CD4-positive, alpha-beta T cell treated with Interleukin-17A for 1 hour (primary cell): ENCODE data around the gene PAOX.
"Not testable (repeated sequence)": the region's sequence is repeated elsewhere in the genome, so short reads cannot be mapped to it uniquely, and the experiment has no call there.

Experiments
- DNase-seq: peaks from one replicate; pipeline ENCODE4 v3.0.0-alpha.2; 2020

The PAOX gene

DNA sequence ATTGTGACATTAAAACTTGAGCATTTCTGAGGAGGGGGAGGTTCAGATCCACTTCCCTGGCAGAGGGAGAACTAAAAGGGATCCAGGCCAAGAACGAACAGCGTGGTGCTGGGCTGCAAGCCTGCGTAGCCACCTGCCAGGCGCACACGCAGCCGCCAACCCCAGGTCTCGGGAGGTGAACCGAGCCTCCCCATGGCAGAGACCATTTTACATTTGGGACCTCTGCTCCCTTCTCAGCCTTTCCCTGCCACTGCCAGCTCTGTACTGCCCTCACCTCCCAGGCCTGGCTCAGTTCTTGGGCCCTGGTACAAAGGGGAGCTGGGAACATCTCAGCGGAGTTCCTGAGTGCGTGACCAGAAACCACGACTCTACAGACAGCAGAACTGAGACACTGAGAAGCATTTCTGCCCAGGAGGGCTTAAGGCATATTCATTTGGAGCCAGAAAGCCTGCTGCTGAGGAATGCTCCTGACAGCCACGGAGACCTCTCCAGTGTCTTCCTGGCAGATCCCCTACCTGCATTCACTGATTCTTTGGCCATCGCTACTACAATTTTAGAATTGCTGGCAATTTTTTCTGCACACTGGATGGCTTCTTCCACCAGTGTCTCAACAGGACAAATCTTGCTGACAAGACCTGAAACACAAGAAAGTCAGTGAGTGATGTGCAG is 13.5 kb upstream of the PAOX start:
- DNase-seq = no peak

DNA sequence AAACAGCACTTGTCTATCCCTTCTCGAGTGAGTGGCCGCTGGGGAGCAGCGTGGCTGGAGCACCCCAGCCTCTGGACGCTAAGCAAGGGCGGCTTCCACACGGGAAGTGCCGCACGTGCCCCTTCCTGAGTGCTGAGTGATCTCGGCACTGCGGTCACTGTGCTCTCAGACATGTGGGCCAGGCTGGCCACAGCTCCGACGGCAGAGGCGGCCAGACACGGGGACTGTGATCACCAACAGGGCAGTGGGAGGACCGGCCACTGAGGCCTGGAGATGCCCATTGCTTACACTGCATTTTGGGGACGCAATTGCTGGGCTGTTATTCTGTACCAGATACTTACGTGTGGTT is 13.0 kb upstream of the PAOX start:
- DNase-seq = no peak

DNA sequence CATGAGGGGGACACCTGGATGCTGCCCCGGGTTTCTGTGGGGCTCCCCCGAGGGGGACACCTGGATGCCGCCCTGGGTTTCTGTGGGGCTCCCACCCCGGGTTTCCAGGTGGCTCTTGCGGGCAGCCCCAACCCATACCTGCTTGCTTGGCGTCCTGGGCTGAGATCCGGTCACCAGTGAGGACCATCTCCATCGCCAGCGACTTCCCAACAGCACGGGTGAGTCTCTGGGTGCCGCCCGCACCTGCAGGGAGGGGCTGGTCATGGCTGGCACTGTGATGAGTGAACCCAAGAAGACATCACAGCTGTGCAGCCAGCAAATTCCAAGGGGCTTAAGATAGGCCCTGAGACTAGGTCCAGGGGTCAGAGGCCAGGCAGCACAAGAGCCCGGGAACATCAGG is 12.3 kb upstream of the PAOX start:
- DNase-seq = no peak

DNA sequence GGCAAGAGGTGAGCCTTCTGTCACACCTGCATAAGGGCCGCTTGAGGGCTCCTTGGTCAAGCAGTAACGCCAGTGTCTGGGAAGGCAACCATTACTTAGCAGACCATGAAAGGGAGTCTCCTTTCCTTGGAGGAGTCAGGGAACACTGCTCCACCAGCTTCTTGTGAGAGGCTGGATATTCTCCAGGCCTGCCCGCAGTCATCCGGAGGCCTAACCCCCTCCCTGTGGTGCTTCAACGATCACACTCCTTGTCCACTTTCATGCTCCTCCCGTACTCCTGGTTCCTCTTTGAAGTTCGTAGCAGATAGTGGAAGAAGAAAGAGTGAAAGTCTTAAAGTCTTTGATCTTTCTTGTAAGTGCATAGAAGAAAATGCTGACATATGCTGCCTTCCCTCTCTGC is 11.6 kb upstream of the PAOX start:
- DNase-seq = not testable (repeated sequence)

DNA sequence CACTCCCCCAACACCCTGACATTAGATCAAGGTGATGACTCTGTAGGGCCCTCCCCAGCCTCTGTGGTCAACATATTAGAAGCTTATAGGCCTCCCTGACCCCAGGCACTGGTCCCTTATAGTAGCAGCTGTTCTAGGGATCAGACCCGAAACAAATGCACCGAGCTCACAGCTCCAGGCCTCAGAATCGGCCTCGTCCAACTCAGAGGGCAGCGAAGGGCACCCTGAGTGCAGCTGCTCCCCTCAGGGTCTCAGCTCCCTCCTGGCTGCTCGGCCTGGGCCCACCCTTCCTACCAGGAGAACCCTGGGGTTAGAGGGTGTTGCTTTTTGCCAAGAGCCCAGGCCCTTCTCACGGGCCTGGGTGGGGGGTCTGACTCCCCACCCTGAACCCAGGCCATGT is 10.9 kb upstream of the PAOX start:
- DNase-seq = no peak

DNA sequence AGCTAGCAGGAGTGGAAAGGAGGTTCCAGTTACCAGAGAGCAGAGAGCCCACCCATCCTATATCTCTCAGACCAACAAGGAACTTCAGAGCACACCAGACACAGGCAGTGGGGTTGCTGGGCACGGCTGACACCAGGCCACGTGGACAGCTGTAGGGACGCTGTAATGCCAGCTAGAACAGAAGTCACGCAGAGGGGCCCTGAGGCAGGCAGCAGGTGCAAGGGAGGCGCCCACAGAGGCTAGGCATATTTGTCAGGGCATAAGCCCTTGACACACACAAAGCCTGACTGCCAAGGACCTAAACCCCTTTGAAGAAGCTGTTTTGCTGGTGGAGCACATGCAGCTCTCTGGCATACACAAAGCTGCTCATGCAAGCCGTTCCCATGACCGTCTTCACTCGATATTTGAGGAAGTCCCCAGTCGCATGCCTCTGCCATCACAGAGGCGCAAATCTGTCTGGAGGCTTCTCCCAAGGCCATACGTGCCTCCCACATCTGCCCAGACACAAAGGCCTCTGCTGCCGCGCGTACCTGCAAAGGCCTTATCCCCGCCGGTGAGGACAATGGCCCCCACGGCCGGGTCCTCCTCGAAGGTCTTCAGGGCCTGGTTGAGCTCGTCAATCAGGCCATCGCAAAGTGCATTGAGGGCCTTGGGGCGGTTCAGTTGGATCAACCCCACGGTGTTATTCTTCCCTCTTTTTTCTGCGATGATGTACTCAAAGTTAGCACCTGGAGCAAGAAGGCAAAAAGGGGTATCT is 8.9 kb upstream of the PAOX start:
- no peak for DNase-seq

DNA sequence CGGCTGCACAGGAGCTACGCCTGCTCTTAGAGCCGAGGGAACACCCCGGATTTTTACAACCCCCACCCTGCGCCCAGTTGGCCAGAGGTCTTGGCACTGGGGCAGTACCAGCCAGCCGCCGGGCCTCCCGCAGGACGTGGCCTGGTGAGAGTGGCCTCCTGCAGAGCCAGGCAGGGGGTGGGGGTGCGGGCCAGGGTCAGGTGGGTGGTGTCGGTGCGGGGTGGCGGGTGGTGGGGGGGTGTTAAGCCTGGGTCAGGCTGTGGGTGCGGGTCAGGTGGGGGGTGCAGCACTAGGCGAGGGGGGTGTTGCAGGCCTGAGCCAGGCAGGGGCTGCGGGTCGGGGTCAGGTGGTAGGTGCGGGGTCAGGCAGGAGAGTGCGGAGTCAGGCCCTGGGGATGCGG is 6.6 kb upstream of the PAOX start:
- no peak for DNase-seq

DNA sequence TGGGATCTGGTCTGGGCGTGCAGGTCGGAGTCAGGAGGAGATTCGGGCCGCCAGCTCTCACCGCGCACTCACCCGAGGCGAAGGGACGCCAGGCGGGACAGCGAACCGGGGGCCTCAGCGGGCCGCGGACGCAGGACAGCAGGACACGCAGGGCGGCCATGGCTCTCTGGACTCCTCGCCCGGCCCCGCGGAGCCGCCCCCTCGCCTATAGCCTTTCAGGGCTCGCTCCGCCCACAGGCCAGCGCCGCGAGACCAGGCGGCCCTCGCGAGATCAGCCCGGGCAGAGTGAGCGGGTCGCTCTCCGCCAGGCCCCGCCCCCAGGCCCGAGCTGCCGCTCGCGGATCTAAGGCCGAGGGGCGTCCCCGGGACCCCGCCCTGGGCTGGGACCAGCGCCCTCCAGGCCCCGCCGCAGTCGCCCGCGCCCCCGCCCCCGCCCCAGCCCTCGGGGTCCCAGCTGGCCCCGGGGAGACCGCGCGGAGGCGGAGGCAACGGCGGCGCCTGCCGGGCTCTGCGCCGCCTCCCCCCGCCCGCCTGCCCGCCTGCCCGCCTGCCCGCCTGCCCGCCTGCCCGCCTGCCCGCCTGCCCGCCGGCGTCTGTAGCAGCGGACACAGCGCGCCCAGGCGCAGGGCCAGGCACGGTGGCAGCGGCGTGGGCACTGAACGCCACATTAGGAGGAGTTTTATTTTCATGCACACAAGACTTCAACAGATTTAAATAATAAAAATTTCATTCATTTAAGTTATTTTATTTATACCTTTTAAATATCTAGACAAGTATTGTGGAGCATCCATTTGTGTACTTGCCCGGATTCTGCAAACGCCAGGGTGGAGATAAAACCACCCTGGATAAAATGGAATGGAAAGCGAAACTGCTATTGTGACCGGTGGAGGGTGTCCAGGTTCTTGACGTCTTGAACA is 5.6 kb upstream of the PAOX start, which contains the start of gene ECHS1:
TSS of gene ECHS1 (minus strand) at position 181 of the 917 bp plus-strand sequence. CDS start at position 160, 21 bp downstream.
- peak; percentile 92 for DNase-seq

DNA sequence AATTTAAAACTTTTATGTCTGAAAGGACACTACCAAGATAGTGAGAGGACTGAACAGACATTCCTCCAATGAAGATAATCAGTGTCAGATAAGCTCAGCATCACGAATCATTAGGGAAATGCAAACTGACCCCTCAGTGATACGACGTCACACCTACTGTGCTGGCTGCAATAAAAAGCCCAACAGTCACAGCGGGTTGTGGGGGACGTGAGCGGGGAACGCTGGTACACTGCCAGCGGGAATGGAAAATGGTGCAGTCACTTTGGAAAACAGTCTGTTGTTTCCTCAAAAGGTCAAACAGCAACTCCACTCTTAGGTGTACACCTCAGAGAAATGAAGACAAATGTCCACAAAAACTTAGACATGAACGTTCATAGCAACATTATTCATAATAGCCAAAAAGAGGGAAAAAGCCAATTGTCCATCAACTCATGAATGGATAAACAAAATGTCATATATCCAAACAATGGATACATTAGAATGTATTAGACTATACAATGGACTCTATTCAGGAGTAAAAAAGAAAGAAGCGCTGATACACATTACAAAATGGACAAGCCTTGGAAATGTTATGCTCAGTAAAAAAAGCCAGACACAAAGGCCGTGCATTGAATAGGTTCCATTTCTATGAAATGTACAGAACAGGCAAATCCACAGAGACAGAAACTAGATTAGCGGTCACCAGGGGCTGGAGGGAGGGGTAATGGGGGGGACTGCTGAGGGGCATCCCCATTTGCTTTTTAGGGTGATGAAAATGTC is 3.5 kb upstream of the PAOX start:
- DNase-seq = no peak

DNA sequence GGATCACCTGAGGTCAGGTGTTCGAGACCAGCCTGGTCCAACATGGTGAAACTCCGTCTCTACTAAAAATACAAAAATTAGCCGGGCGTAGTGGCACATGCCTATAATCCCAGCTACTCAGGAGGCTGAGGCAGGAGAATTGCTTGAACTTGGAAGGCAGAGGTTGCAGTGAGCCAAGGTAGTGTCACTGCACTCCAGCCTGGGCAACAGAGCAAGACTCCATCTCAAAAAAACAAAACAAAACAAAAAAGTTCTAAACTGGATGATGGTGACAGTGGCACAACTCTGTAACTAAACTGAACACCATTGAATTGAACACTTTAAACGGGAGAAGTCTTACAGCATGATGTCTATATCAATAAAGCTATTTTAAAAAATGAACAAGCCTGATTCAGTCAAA is 2.9 kb upstream of the PAOX start:
- not testable (repeated sequence) for DNase-seq

DNA sequence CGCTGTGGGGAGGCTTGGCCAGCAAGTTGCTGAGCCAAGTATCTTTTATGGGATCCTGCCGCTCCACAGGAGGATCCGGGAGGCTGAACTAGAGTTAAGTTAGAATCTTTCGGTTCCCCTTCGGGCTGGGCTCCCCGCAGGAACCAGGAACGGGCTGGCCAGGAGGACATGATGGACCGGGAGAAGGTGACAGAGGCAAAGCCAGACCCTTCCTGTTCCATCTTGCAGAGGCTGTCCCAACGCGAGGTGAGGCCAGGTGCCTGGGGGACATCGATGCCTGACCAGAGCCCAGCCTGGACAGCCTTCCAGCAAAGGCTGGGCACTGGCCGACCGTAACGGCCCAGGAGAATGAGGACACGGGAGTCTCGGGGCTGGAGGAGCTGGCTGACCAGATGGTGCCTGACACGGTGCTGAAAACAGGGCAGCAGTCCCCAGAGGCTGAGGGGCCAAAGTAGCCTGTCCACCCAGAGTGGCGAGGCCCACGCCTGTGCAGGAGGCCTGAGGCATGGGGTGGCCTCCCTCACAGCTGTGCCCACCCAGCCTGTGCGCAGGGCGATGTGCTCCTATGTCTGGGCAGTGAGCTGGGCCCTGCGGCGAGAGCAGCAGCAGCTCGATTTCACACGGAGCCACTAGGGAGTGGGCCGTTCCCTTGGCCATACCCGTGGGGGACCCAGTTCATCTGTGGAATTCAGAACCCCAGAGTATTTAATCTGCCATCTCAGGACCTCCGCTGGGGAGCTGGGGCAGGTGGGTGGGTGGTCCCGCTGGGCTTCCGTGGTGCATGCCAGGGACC is 1.8 kb upstream of the PAOX start:
- DNase-seq = no peak

DNA sequence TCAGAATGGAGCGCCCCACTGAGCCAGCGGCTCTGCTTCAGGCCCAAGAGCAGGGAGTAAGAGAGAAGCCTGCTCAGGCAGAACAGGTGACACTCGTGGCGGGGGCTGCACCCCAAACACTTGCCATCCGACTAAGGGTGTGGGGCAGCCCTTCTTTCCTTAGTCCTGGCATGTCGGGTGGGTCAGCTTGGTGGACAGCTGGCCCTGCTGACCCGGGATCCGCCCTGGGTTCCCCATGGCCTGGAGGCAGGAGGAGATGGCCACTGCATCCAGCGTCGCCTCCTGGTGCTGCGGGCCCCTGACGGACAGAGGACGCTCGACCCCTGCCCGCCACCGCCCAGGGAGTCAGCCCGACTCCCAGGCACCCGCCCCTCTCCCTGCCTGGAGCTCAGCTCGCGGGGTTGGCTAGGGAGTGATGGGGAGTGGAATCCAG is 1.2 kb upstream of the PAOX start:
- no peak for DNase-seq

DNA sequence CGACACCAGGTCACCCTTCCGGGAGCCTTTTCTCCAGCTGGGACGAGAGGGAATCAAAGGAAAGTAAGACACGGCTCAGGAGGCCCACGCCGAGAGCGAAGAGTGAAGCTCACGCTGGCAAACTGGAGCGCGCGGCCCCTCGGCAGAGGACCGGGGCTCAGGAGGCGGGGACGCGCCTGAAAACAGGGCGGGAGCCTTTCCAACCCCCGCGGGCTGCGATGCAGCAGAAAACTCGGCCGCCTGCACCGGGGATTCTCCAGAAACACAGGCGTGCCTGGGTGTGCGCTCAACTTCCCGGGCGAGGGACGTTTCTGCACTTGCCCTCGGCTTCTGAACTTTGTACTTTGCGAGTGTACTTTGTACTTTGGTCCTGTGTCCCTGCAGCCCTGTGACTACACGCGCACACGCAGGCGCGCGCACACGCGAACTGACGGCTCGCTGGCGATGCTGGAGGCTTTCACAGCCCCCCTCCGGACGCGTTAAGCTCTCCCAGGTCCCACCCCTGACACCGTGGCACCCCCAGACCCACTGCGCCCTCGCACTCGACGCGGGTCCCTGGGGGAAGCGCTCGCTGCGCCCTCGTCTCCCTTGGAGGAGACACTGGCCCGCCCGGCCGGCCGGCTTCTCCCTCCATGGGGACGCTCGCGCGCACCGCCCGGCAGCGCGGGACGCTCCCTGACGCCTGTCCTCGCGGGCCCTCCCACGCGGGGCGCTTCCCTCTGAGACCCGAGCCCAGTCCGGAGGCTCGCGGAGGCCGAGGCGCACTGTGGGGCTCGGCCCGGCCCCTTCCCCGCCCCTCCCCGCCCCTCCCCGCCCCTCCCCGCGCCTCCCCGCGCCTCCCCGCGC is 588 bp upstream of the PAOX start:
- peak; percentile 61 for DNase-seq

DNA sequence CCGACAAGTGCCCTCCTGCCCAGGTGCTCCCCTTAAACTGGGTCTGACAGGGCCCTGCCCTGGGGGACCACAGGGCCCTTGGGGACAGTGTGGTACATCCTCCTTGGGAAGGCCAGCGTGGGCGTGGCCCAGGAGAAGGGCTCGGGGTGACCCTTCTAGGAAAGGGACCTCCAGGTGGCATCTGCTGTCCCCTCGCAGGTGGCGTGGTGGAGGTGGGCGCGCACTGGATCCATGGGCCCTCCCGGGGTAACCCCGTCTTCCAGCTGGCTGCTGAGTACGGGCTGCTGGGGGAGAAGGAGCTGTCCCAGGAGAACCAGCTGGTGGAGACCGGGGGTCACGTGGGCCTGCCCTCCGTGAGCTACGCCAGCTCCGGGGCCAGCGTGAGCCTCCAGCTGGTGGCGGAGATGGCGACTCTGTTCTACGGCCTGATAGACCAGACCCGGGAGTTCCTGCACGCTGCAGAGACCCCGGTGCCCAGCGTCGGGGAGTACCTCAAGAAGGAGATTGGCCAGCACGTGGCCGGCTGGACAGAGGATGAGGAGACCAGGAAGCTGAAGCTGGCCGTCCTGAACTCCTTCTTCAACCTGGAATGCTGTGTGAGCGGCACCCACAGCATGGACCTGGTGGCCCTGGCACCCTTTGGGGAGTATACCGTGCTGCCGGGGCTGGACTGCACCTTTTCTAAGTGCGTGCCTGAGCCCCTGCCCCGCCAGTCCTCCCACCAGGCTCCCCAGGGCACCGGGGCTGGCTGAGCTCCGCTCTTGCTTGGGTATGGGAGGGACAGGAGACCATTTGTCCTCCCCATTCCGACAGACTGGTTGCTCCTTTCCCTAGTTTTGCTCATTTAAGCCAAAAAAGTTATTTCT is 972 bp downstream of the PAOX start:
- no peak for DNase-seq

DNA sequence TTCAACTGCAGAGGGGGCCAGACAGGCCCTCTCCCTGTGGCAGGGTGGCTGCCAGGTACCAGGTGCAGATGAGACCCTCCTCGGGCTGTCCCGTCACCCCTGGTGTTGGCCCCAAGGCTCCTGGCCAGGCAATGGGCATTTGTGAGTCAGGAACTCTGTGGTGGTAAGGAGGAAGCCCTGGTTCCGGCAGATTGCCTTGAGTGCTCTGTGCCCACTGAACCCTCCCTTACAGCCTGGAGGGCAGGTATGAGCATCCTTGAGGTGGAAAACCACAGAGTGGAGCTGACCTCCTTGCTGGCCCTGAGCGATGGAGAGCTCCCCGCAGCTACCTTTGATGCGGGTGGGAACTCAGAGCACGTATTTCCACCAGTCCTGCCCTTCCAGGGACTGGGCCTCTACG is 2.0 kb downstream of the PAOX start:
- DNase-seq = no peak

DNA sequence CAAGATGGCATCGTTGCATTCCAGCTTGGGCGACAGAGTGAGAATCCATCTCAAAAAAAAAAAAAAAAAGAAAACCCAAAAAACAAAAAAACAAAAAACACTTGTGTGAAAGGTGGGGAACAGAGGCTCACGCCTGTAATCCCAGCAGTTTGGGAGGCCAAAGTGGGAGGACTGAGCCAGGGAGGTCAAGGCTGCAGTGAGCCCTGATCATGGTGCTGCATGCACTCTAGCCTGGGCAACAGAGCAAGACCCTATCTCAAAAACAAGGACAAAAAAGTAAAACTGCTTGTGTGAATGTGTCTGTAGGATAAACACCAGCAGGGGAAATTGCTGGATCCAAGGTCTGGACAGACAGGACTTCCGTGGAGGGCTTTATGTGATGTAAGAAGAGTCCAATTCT is 4.5 kb downstream of the PAOX start:
- DNase-seq = no peak

DNA sequence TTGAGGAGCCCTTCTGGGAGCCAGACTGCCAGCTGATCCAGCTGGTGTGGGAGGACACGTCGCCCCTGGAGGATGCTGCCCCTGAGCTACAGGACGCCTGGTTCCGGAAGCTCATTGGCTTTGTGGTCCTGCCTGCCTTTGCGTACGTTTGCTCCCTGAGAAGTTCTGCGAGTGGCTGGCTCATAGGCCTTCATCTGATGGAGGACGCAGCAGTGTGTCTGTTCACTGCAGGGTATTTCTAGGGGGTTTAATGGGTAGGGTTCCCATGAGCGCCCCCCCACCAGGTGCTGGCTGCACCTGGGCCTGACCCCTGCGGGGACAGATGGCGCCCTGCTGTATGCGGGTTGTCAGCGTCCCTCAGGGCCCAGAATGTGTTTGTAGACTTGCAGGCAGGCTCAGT is 5.0 kb downstream of the PAOX start:
- no peak for DNase-seq

DNA sequence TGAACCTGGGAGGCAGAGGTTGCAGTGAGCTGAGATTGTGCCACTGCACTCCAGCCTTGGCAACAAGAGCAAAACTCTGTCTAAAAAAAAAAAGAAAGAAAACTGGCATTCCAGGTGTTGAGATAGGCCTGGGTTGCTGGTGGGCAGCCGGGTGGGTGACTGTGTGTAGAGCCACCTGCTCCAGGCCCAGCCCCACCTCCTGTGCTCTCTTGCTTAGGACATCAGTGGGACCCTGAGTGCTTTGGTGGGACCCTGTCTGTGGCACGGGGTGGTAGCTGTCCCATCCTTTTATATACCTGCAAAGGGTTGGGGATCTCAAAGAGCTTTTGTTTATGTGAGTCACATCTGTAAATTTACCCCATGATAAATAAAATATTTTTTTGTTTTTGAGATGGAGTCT is 6.2 kb downstream of the PAOX start:
- no peak for DNase-seq

DNA sequence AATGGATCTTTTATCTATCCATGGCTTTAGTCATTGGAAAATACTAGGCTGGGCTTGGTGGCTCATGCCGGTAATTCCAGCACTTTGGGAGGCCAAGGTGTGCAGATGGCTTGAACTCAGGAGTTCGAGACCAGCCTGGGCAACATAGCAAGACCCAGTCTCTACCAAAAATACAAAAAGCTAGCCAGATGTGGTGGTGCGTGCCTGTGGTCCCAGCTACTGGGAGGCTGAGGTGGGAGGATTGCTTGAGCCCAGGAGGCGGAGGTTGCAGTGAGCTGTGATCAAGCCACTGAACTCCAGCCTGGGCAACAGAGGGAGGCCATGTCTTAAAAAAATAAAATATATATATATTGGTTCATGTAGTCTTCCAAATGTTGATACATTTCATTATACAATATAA is 7.9 kb downstream of the PAOX start:
- not testable (repeated sequence) for DNase-seq
